HepG2 (cell line): ENCODE measurements around the gene MTA1. TPM values are rescaled to one million over a fixed set of nuclear protein-coding genes. Genes with fewer than 3 reads are reported as not detected.

Source experiments
- DNMT1 ChIP-seq: sonication (generic); formaldehyde crosslinking; IDR thresholded peaks from 2 replicates; pipeline ENCODE4 v1.5.1; 2020; ENCODE audit warnings: mild to moderate bottlenecking, missing genetic modification reagents
- EP300 ChIP-seq, 3 experiments: sonication (generic) in 1 of 3; formaldehyde crosslinking in 1 of 3; IDR thresholded peaks; 2 replicates each; pipeline versions ENCODE4 v1.5.1 to v1.6.1; 2011 to 2020; ENCODE audit warnings: low read depth in 2 of 3, low read length in 2 of 3, borderline replicate concordance in 1 of 3, improper control_type of control experiment in 1 of 3, mild to moderate bottlenecking in 1 of 3, missing genetic modification reagents in 1 of 3, moderate library complexity in 1 of 3
- JUND ChIP-seq: sonication (generic); formaldehyde crosslinking; IDR thresholded peaks from 2 replicates; pipeline ENCODE4 v1.8.0; 2022; ENCODE audit warnings: mild to moderate bottlenecking, missing genetic modification reagents
- MED1 ChIP-seq: sonication (generic); formaldehyde crosslinking; IDR thresholded peaks from 2 replicates; pipeline ENCODE4 v1.4.0; 2020; ENCODE audit warnings: missing genetic modification reagents
- MTF1 ChIP-seq: sonication (generic); formaldehyde crosslinking; IDR thresholded peaks from 2 replicates; pipeline ENCODE4 v1.5.0; 2020; ENCODE audit warnings: missing genetic modification reagents
- PAX8 ChIP-seq: sonication (generic); formaldehyde crosslinking; IDR thresholded peaks from 2 replicates; pipeline ENCODE4 v1.8.0; 2022; ENCODE audit warnings: mild to moderate bottlenecking, missing genetic modification reagents, borderline replicate concordance
- PRMT3 ChIP-seq: sonication (generic); formaldehyde crosslinking; IDR thresholded peaks from 2 replicates; pipeline ENCODE4 v1.8.1; 2022; ENCODE audit warnings: low read depth, mild to moderate bottlenecking, moderate library complexity, missing genetic modification reagents, borderline replicate concordance
- RORA ChIP-seq: sonication (generic); formaldehyde crosslinking; IDR thresholded peaks from 2 replicates; pipeline ENCODE4 v1.5.0; 2020; ENCODE audit warnings: mild to moderate bottlenecking, missing genetic modification reagents, moderate library complexity
- SKI ChIP-seq: fragments of 450-650 bp; IDR thresholded peaks from one replicate; pipeline ENCODE4 v1.6.1; 2018; ENCODE audit warnings: mild to moderate bottlenecking; ENCODE audit not compliant: partially characterized antibody
- SOX5 ChIP-seq: IDR thresholded peaks from 2 replicates; pipeline ENCODE4 v1.6.1; 2016; ENCODE audit warnings: borderline replicate concordance
- TBL1XR1 ChIP-seq: fragments of 150-350 bp; IDR thresholded peaks from 2 replicates; pipeline ENCODE4 v1.6.1; 2014; ENCODE audit warnings: borderline replicate concordance, low read length; ENCODE audit not compliant: partially characterized antibody
- ZNF101 ChIP-seq: sonication (generic); formaldehyde crosslinking; IDR thresholded peaks from 2 replicates; pipeline ENCODE4 v1.4.0; 2020; ENCODE audit warnings: mild to moderate bottlenecking, low read depth, missing genetic modification reagents, borderline replicate concordance
- ZNF234 ChIP-seq: sonication (generic); formaldehyde crosslinking; conservative IDR thresholded peaks from 2 replicates; pipeline ENCODE4 v1.5.1; 2020; ENCODE audit warnings: mild to moderate bottlenecking, missing genetic modification reagents
- ZNF296 ChIP-seq: sonication (generic); formaldehyde crosslinking; conservative IDR thresholded peaks from 2 replicates; pipeline ENCODE4 v1.5.0; 2020; ENCODE audit warnings: mild to moderate bottlenecking, missing genetic modification reagents
- ZNF570 ChIP-seq: sonication (generic); formaldehyde crosslinking; IDR thresholded peaks from 2 replicates; pipeline ENCODE4 v1.4.0; 2020; ENCODE audit warnings: mild to moderate bottlenecking, missing genetic modification reagents, borderline replicate concordance
- ZNF672 ChIP-seq: sonication (generic); formaldehyde crosslinking; IDR thresholded peaks from 2 replicates; pipeline ENCODE4 v1.8.1; 2022; ENCODE audit warnings: missing genetic modification reagents
- ZNF761 ChIP-seq: sonication (generic); formaldehyde crosslinking; conservative IDR thresholded peaks from 2 replicates; pipeline ENCODE4 v1.4.0; 2020; ENCODE audit warnings: mild to moderate bottlenecking, missing genetic modification reagents
- polyA plus RNA-seq, 8 experiments: library from polyadenylated mRNA; depleted of rRNA in 3 of 8; stranded (reverse) in 7 of 8; unstranded in 1 of 8; fragments of >200 nt; fragmentation: Illumina TruSeq in 4 of 8; extraction: Trizol in 4 of 8; gene quantifications; 2 replicates each; pipeline versions ENCODE4 v1.2.1 to v1.2.3, GENCODE V29; 2011 to 2016; ENCODE audit warnings: low read depth in 4 of 8, missing spikeins in 1 of 8, mixed read lengths in 1 of 8; ENCODE audit not compliant: insufficient read depth in 1 of 8
- total RNA-seq, 5 experiments: library from RNA; depleted of rRNA; stranded (reverse); fragments of >200 nt; fragmentation: Illumina TruSeq; extraction: Trizol; gene quantifications; 2 replicates each; pipeline ENCODE4 v1.2.3, GENCODE V29; 2016; ENCODE audit warnings: low read depth in 1 of 5
- TF ChIP-seq, protein P1 (sequence below): sonication (generic); formaldehyde crosslinking; conservative IDR thresholded peaks from 2 replicates; pipeline ENCODE4 v1.4.0; 2020; ENCODE audit warnings: missing genetic modification reagents
- TF ChIP-seq, protein P2 (sequence below): sonication (generic); formaldehyde crosslinking; IDR thresholded peaks from 2 replicates; pipeline ENCODE4 v1.8.1; 2023; ENCODE audit warnings: mild to moderate bottlenecking, missing genetic modification reagents
- TF ChIP-seq, protein P3 (sequence below): sonication (generic); formaldehyde crosslinking; IDR thresholded peaks from 2 replicates; pipeline ENCODE4 v1.9.0; 2021; ENCODE audit warnings: missing genetic modification reagents, mild to moderate bottlenecking, borderline replicate concordance
- TF ChIP-seq, protein P4 (sequence below): sonication (generic); formaldehyde crosslinking; conservative IDR thresholded peaks from 2 replicates; pipeline ENCODE4 v1.4.0; 2020; ENCODE audit warnings: missing genetic modification reagents
- TF ChIP-seq, protein P5 (sequence below): sonication (generic); formaldehyde crosslinking; conservative IDR thresholded peaks from 2 replicates; pipeline ENCODE4 v1.5.0; 2020; ENCODE audit warnings: missing genetic modification reagents

Gene MTA1
- total and polyA plus RNA-seq, 2 of the 13 experiments (the other 11 are each of a cell fraction or from before 2014, with no cell fraction given): 35.2 to 85.8 TPM

DNA sequence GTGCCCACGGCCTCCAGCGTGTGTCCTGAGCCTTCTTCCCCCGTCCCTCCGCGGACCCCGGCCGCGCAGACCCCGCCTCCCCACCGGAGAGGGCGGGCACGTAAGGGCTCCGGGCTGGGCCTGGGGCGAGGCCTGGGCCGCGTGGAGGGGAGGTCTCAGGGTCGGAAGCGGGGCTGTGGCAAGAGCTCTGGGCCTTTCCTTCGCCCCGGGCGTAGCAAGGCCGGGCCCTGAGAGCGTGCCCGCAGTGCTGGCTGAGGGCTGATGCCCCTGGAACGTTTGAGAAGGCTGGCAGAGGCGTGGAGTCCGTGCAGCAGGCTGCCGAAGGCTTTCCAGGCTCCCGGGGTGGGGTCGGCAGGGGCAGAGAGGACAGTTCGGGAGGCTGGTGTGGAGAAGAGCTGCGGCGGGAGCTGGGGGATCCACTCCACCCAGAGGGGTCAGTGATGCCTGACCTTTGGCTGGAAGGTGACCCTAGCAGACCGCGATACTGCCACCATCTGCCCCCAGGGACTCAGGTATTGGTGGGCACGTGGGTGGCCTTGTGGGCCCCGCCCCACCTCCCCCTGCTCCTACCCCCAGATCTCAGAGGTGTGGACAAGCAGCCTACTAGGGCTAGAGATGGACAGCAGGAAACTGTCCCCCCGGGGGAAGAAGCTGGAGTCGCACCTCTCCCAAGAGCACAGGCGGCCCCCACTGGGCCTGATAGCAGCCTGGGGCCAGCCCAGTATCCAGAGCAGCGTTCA is 20.7 kb upstream of the MTA1 start (continued):
- TF ChIP-seq JUND (CRISPR knock-in tag): no peak; the same call in 1 of the 2 replicates
- 0 out of 2 replicates have a peak, but pooled peaks have one; percentile 71 for TF ChIP-seq DNMT1
- TF ChIP-seq, protein P1, sequence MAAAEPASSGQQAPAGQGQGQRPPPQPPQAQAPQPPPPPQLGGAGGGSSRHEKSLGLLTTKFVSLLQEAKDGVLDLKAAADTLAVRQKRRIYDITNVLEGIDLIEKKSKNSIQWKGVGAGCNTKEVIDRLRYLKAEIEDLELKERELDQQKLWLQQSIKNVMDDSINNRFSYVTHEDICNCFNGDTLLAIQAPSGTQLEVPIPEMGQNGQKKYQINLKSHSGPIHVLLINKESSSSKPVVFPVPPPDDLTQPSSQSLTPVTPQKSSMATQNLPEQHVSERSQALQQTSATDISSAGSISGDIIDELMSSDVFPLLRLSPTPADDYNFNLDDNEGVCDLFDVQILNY (CRISPR knock-in tag): 0 out of 2 replicates have a peak, but pooled peaks have one; percentile 27
- TF ChIP-seq ZNF234 (CRISPR knock-in tag): no peak
- no peak for TF ChIP-seq EP300 (IDR thresholded peaks at IDR 0.05; ENCODE audit: low read depth in 2 of 2, low read length in 2 of 2)
- no peak for TF ChIP-seq EP300 (CRISPR knock-in tag; IDR thresholded peaks at IDR 0.05; ENCODE audit: borderline replicate concordance)
- TF ChIP-seq SKI: no peak
- TF ChIP-seq PRMT3 (CRISPR knock-in tag): no peak
- TF ChIP-seq MED1 (CRISPR knock-in tag): peak; percentile 39; the same call in 1 of the 2 replicates
- TF ChIP-seq ZNF570 (CRISPR knock-in tag): no peak
- TF ChIP-seq ZNF296 (CRISPR knock-in tag): 0 out of 2 replicates have a peak, but pooled peaks have one; percentile 30
- TF ChIP-seq RORA (CRISPR knock-in tag): no peak
- no peak for TF ChIP-seq TBL1XR1
- TF ChIP-seq ZNF101: no peak
- TF ChIP-seq, protein P2, sequence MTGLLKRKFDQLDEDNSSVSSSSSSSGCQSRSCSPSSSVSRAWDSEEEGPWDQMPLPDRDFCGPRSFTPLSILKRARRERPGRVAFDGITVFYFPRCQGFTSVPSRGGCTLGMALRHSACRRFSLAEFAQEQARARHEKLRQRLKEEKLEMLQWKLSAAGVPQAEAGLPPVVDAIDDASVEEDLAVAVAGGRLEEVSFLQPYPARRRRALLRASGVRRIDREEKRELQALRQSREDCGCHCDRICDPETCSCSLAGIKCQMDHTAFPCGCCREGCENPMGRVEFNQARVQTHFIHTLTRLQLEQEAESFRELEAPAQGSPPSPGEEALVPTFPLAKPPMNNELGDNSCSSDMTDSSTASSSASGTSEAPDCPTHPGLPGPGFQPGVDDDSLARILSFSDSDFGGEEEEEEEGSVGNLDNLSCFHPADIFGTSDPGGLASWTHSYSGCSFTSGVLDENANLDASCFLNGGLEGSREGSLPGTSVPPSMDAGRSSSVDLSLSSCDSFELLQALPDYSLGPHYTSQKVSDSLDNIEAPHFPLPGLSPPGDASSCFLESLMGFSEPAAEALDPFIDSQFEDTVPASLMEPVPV (CRISPR knock-in tag): no peak
- TF ChIP-seq PAX8 (CRISPR knock-in tag): no peak; the same call in 1 of the 2 replicates
- TF ChIP-seq, protein P3, sequence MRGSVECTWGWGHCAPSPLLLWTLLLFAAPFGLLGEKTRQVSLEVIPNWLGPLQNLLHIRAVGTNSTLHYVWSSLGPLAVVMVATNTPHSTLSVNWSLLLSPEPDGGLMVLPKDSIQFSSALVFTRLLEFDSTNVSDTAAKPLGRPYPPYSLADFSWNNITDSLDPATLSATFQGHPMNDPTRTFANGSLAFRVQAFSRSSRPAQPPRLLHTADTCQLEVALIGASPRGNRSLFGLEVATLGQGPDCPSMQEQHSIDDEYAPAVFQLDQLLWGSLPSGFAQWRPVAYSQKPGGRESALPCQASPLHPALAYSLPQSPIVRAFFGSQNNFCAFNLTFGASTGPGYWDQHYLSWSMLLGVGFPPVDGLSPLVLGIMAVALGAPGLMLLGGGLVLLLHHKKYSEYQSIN (CRISPR knock-in tag): no peak
- TF ChIP-seq, protein P4, sequence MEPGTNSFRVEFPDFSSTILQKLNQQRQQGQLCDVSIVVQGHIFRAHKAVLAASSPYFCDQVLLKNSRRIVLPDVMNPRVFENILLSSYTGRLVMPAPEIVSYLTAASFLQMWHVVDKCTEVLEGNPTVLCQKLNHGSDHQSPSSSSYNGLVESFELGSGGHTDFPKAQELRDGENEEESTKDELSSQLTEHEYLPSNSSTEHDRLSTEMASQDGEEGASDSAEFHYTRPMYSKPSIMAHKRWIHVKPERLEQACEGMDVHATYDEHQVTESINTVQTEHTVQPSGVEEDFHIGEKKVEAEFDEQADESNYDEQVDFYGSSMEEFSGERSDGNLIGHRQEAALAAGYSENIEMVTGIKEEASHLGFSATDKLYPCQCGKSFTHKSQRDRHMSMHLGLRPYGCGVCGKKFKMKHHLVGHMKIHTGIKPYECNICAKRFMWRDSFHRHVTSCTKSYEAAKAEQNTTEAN (CRISPR knock-in tag): 0 out of 2 replicates have a peak, but pooled peaks have one; percentile 14
- peak; percentile 97 for TF ChIP-seq ZNF761 (CRISPR knock-in tag)
- TF ChIP-seq MTF1 (CRISPR knock-in tag): peak; percentile 52; the same call in 1 of the 2 replicates
- TF ChIP-seq, protein P5, sequence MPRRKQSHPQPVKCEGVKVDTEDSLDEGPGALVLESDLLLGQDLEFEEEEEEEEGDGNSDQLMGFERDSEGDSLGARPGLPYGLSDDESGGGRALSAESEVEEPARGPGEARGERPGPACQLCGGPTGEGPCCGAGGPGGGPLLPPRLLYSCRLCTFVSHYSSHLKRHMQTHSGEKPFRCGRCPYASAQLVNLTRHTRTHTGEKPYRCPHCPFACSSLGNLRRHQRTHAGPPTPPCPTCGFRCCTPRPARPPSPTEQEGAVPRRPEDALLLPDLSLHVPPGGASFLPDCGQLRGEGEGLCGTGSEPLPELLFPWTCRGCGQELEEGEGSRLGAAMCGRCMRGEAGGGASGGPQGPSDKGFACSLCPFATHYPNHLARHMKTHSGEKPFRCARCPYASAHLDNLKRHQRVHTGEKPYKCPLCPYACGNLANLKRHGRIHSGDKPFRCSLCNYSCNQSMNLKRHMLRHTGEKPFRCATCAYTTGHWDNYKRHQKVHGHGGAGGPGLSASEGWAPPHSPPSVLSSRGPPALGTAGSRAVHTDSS (CRISPR knock-in tag): no peak
- TF ChIP-seq SOX5 (CRISPR knock-in tag): 0 out of 2 replicates have a peak, but pooled peaks have one; percentile 6
- no peak for TF ChIP-seq ZNF672 (CRISPR knock-in tag)
